Upper lobe of left lung (tissue), 4 donors: ENCODE results near the gene PADI4.

Experiments
- POLR2A ChIP-seq, 4 donors: fragments of 450-650 bp; IDR thresholded peaks; one replicate each; pipeline ENCODE4 v1.5.1; 2016 to 2017; ENCODE audit warnings: antibody characterized with exemption in 4 of 4, mild to moderate bottlenecking in 2 of 4
- POLR2AphosphoS5 ChIP-seq, 2 donors: sonication (generic); formaldehyde crosslinking; IDR thresholded peaks; one replicate each; pipeline ENCODE4 v1.5.1; 2017; ENCODE audit warnings: antibody characterized with exemption in 2 of 2
- TF ChIP-seq, protein P1 (sequence below), 6 experiments: fragments of 450-650 bp in 4 of 6; fragments of 200-600 bp in 2 of 6; sonication (generic) in 2 of 6; IDR thresholded peaks; one replicate each; pipeline ENCODE4 v1.5.1; 2016 to 2019; ENCODE audit warnings: antibody characterized with exemption in 6 of 6

DNA sequence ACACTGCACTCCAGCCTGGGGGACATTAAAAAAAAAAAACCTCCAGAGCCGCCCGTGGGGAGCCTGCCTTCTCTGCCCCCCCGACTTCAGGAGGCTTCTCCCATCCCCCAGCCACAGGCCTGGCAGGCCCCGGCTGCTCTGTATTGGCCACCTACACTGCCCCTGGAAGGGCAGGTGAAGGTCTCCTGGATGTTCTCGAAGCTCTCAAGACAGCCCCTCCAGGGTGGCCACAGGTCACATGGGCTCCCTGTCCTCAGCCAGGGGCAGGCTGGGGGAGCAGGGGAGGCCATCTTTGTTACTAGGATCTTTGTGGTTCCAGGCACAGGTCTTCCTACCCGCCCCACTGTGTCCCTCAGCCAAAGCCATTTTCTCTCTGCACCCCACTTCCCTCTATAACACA lies 96.8 kb downstream of the PADI4 start:
- TF ChIP-seq POLR2AphosphoS5 (IDR thresholded peaks at IDR 0.05) (no peak), POLR2A (IDR thresholded peaks at IDR 0.05) (no peak)
- TF ChIP-seq, protein P1, sequence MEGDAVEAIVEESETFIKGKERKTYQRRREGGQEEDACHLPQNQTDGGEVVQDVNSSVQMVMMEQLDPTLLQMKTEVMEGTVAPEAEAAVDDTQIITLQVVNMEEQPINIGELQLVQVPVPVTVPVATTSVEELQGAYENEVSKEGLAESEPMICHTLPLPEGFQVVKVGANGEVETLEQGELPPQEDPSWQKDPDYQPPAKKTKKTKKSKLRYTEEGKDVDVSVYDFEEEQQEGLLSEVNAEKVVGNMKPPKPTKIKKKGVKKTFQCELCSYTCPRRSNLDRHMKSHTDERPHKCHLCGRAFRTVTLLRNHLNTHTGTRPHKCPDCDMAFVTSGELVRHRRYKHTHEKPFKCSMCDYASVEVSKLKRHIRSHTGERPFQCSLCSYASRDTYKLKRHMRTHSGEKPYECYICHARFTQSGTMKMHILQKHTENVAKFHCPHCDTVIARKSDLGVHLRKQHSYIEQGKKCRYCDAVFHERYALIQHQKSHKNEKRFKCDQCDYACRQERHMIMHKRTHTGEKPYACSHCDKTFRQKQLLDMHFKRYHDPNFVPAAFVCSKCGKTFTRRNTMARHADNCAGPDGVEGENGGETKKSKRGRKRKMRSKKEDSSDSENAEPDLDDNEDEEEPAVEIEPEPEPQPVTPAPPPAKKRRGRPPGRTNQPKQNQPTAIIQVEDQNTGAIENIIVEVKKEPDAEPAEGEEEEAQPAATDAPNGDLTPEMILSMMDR (IDR thresholded peaks at IDR 0.05): no peak
